K562 (cell line): ENCODE measurements around the gene IGFALS. TPM values are rescaled to one million over a fixed set of nuclear protein-coding genes. Genes with fewer than 3 reads are reported as not detected.

Experiments used
- EP300 ChIP-seq: IDR thresholded peaks from 2 replicates; pipeline ENCODE4 v1.6.1; 2012; ENCODE audit warnings: low read length, improper control_type of control experiment
- EZH2 ChIP-seq: IDR thresholded peaks from 2 replicates; pipeline ENCODE4 v1.6.1; 2012; ENCODE audit warnings: low read depth, mild to moderate bottlenecking, inconsistent platforms, low read length, borderline replicate concordance
- GMEB1 ChIP-seq: fragments of 250-450 bp; sonication (Bioruptor Pico); IDR thresholded peaks from 2 replicates; pipeline ENCODE4 v1.4.0; 2020; ENCODE audit warnings: mild to moderate bottlenecking
- HCFC1 ChIP-seq: IDR thresholded peaks from 2 replicates; pipeline ENCODE4 v1.6.1; 2012; ENCODE audit warnings: low read depth, low read length, improper control_type of control experiment
- HOMEZ ChIP-seq: fragments of 250-450 bp; sonication (Bioruptor Pico); IDR thresholded peaks from 2 replicates; pipeline ENCODE4 v1.4.0; 2020; ENCODE audit warnings: mild to moderate bottlenecking, moderate library complexity
- LCOR ChIP-seq: sonication (generic); formaldehyde crosslinking; IDR thresholded peaks from 2 replicates; pipeline ENCODE4 v1.8.0; 2022; ENCODE audit warnings: mild to moderate bottlenecking, missing genetic modification reagents
- MXD1 ChIP-seq: fragments of 250-450 bp; sonication (Bioruptor Pico); IDR thresholded peaks from 2 replicates; pipeline ENCODE4 v1.8.0; 2021; ENCODE audit warnings: borderline replicate concordance, mild to moderate bottlenecking, moderate library complexity; ENCODE audit not compliant: poor library complexity, severe bottlenecking
- POLR2H ChIP-seq: IDR thresholded peaks from 2 replicates; pipeline ENCODE4 v1.6.1; 2016; ENCODE audit warnings: missing genetic modification characterization, low read depth, mild to moderate bottlenecking, control low read depth, missing compliant biosample characterization, moderate library complexity
- POLR3G ChIP-seq: IDR thresholded peaks from 2 replicates; pipeline ENCODE4 v1.6.1; 2011; ENCODE audit not compliant: insufficient read length, insufficient replicate concordance; ENCODE audit errors: extremely low read depth
- RERE ChIP-seq: sonication (generic); formaldehyde crosslinking; IDR thresholded peaks from 2 replicates; pipeline ENCODE4 v1.8.0; 2023; ENCODE audit warnings: missing genetic modification reagents, mild to moderate bottlenecking, borderline replicate concordance
- RFX5 ChIP-seq: IDR thresholded peaks from 2 replicates; pipeline ENCODE4 v1.6.1; 2011; ENCODE audit warnings: low read depth, mild to moderate bottlenecking, improper control_type of control experiment, low read length
- TEAD1 ChIP-seq, 2 experiments: fragments of 450-650 bp in 1 of 2; sonication (generic) in 1 of 2; formaldehyde crosslinking; IDR thresholded peaks; 2 replicates each; pipeline versions ENCODE4 v1.4.0 to v1.8.0; 2020 to 2022; ENCODE audit warnings: mild to moderate bottlenecking in 2 of 2, missing genetic modification reagents in 1 of 2
- ZC3H8 ChIP-seq: fragments of 450-650 bp; IDR thresholded peaks from 2 replicates; pipeline ENCODE4 v1.6.1; 2017
- ZNF449 ChIP-seq: fragments of 250-450 bp; sonication (Bioruptor Pico); IDR thresholded peaks from 2 replicates; pipeline ENCODE4 v1.8.0; 2022; ENCODE audit warnings: moderate library complexity, mild to moderate bottlenecking, inconsistent platforms
- polyA plus RNA-seq, 8 experiments: library from polyadenylated mRNA; depleted of rRNA in 4 of 8; stranded (reverse) in 5 of 8; unstranded in 3 of 8; fragments of >200 nt; fragmentation: Nextera tagmentation in 2 of 8; fragmentation: Illumina TruSeq in 1 of 8; extraction: Ambion mirVana in 2 of 8; extraction: Trizol in 1 of 8; gene quantifications; 2 replicates each; pipeline versions ENCODE4 v1.2.1 to v1.2.3, GENCODE V29; 2011 to 2014; ENCODE audit warnings: inconsistent platforms in 1 of 8, missing spikeins in 1 of 8
- total RNA-seq, 7 experiments: library from RNA; depleted of rRNA in 6 of 7; stranded (reverse); fragments of >200 nt in 6 of 7; fragmentation: Illumina TruSeq in 2 of 7; extraction: Trizol in 2 of 7; gene quantifications; 2 replicates each; pipeline versions ENCODE4 v1.2.1 to v1.2.3, GENCODE V29; 2011 to 2021; ENCODE audit warnings: low replicate concordance in 1 of 7

The IGFALS gene
- total and polyA plus RNA-seq, 9 of the 15 experiments (the other 6 are each of a cell fraction or from before 2014, with no cell fraction given) = not detected

- no peak for TF ChIP-seq HOMEZ
- TF ChIP-seq HCFC1 = peak; percentile 77
- 0 out of 2 replicates have a peak, but pooled peaks have one; percentile 33 for TF ChIP-seq RERE
- no peak for TF ChIP-seq EZH2
- no peak for TF ChIP-seq POLR3G
- TF ChIP-seq POLR2H (tag) = no peak
- TF ChIP-seq RFX5 = peak; percentile 43
- no peak for TF ChIP-seq ZNF449
- peak; percentile 71 for TF ChIP-seq MXD1 (CRISPR knock-in tag)
- 0 out of 2 replicates have a peak, but pooled peaks have one; percentile 8 for TF ChIP-seq ZC3H8
- TF ChIP-seq TEAD1 (CRISPR knock-in tag; IDR thresholded peaks at IDR 0.05) = peak; percentile 43 to 90; a peak in 2 of 4 replicates
- peak; percentile 84 for TF ChIP-seq LCOR (CRISPR knock-in tag)
- TF ChIP-seq EP300 = peak; percentile 56; the same call in 1 of the 2 replicates
- TF ChIP-seq GMEB1 (CRISPR knock-in tag) = peak; percentile 25; the same call in 1 of the 2 replicates
Measured at GRCh38 chr16:1826691-1827573, 33.4 kb upstream of the IGFALS start, which contains the start of the genes FAHD1 and HAGH (continued).
